Measurements from ENCODE around the gene NALCN. TPM values are rescaled to one million over a fixed set of nuclear protein-coding genes. Genes with fewer than 3 reads are reported as not detected.

Gene NALCN
- total RNA-seq, 3 donors from 2014 or later (not counting 1 experiment from before 2014, with no cell fraction given), result not detected

DNA sequence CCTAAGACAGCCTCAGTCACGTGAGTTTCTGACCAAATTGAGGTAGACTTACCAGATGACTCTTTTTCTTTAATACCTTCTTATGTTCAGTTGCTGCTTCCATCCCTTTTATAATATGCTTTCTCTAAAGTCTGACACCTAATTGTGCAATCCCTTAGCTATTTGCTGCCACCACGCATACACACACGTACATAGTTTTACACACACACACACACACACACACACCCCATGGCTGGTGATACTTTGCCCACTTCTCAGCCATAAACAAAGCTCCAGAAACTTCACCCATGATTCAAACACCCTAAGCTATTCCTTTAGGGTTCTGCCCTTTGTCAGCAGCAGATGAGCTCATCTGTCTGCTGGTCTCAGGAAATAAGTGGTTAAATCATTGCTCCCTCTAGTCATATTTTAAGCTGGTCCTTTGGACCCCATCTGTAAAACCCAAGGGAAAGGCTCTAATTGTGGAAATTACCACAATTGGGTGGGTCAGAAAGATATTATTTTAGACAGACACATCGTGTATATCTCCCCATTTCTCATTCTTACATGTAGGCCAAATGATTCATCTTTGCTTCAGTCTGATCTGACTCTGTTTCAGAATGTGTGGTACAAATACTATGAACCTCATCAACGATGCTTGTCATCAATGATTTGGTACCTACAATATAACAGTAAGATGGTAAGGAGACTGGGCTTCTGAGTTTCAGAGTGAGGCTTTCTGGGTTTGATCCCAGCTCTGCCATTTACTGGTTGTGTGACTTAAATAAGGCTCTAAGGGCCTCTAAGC is 69.2 kb downstream of the NALCN start:
- DNase-seq, result no peak
- Histone ChIP-seq H3K4me3 (ENCODE audit: low read length) (no peak overlapping the region), H3K36me3 (ENCODE audit: control insufficient read depth, insufficient read depth, low read length) (no peaks in the 10 kb centered on the region), H3K9me3 (ENCODE audit: control insufficient read depth, insufficient read depth, low read length) (no peaks in the 10 kb centered on the region), H3K27ac (ENCODE audit: low read length) (no peak overlapping the region), H3K27me3 (ENCODE audit: control insufficient read depth, insufficient read depth, low read length) (no peaks in the 10 kb centered on the region), H3K4me1 (ENCODE audit: control insufficient read depth, insufficient read depth, low read length) (no peaks in the 10 kb centered on the region)
- ATAC-seq, result no peak
- H3K4me3 Mint-ChIP-seq, result no peak overlapping the region
- no peaks in the 10 kb centered on the region for H3K36me3 Mint-ChIP-seq
- H3K9me3 Mint-ChIP-seq, result peaks cover 7 to 8% of the 10 kb centered on the region in 2 donors
- intact Hi-C loops (cut with micrococcal nuclease), result no loop called here
- 79% methylated on average over 5 of the region's 5 CpGs for WGBS (ENCODE audit: insufficient coverage)
- no peaks in the 10 kb centered on the region for H3K4me1 Mint-ChIP-seq
- TF ChIP-seq, protein P1, sequence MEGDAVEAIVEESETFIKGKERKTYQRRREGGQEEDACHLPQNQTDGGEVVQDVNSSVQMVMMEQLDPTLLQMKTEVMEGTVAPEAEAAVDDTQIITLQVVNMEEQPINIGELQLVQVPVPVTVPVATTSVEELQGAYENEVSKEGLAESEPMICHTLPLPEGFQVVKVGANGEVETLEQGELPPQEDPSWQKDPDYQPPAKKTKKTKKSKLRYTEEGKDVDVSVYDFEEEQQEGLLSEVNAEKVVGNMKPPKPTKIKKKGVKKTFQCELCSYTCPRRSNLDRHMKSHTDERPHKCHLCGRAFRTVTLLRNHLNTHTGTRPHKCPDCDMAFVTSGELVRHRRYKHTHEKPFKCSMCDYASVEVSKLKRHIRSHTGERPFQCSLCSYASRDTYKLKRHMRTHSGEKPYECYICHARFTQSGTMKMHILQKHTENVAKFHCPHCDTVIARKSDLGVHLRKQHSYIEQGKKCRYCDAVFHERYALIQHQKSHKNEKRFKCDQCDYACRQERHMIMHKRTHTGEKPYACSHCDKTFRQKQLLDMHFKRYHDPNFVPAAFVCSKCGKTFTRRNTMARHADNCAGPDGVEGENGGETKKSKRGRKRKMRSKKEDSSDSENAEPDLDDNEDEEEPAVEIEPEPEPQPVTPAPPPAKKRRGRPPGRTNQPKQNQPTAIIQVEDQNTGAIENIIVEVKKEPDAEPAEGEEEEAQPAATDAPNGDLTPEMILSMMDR (IDR thresholded peaks at IDR 0.05), result no peak
- H3K27me3 Mint-ChIP-seq (ENCODE audit: low read depth in 2 of 2), result no peaks in the 10 kb centered on the region
- no peak overlapping the region for H3K27ac Mint-ChIP-seq

DNA sequence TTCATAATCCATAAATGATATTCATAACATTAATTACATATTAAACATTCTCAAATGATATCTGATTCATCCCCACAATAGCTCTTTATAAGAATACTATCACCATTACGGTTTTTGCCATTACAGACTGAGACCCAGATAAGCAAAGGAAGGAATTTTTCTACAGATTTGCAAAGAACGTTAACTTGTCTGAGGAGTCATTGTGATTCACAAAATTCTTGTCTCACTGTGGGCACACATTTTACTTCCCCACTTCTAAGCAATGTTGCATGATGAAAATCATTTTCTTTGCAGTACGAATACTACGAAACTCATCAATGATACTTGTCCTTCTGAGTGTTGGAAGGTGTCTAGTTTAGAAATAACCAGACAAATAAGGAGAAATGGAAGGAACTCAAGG is 70.1 kb downstream of the NALCN start:
- no peak overlapping the region for H3K27ac Mint-ChIP-seq
- Histone ChIP-seq H3K4me3 (ENCODE audit: low read length) (no peak overlapping the region), H3K9me3 (ENCODE audit: control insufficient read depth, insufficient read depth, low read length) (no peaks in the 10 kb centered on the region), H3K27ac (ENCODE audit: low read length) (no peak overlapping the region), H3K4me1 (ENCODE audit: control insufficient read depth, insufficient read depth, low read length) (no peaks in the 10 kb centered on the region), H3K27me3 (ENCODE audit: control insufficient read depth, insufficient read depth, low read length) (no peaks in the 10 kb centered on the region), H3K36me3 (ENCODE audit: control insufficient read depth, insufficient read depth, low read length) (no peaks in the 10 kb centered on the region)
- no peaks in the 10 kb centered on the region for H3K4me1 Mint-ChIP-seq
- DNase-seq (no peak), ATAC-seq (no peak)
- no peaks in the 10 kb centered on the region for H3K27me3 Mint-ChIP-seq (ENCODE audit: low read depth in 2 of 2)
- H3K36me3 Mint-ChIP-seq, result no peaks in the 10 kb centered on the region
- intact Hi-C loops (cut with micrococcal nuclease), result no loop called here
- peaks cover 6% of the 10 kb centered on the region in 2 donors for H3K9me3 Mint-ChIP-seq
- H3K4me3 Mint-ChIP-seq, result no peak overlapping the region
- 90% methylated on average over 4 of the region's 4 CpGs for WGBS (ENCODE audit: insufficient coverage)
- TF ChIP-seq, protein P1 (IDR thresholded peaks at IDR 0.05), result no peak

DNA sequence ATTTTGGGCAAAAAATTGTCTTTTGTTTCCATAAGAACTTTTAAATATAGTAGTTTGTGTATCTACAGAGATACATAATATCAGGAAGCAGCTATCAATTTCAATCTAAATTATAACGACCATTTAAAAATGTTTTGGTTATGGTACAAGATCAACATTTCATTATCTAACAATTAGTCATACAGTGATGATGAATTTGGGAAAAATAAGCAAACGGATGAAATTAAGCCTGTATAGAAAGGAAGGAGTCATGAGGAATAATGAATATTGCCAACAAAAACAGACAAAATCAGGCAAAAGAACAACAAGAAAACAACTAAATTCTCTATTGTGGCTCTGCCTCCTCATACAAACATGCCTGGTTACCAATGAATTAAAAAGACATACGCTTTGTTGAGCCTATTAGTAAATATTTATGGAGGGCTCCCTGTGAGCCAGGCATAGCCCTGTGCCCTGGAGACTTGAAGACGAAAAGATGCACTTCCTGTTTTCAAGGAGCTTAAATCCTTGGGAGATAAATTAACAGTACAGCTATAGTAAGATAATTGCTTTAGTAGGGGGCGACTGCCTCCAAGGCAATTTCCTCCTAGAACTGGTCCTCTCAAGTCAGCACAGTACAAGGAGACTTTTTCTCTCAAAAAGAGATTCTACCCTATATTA is 73.0 kb downstream of the NALCN start:
- peaks cover 4% of the 10 kb centered on the region for H3K36me3 Mint-ChIP-seq

More for the DNA sequence above, 73.0 kb downstream of the NALCN start:
- no peak overlapping the region for H3K4me3 ChIP-seq (ENCODE audit: low read length)
- Mint-ChIP-seq H3K4me3 (no peak overlapping the region), H3K9me3 (peaks cover 6 to 9% of the 10 kb centered on the region in 2 donors), H3K27ac (no peak overlapping the region), H3K27me3 (ENCODE audit: low read depth in 2 of 2) (no peaks in the 10 kb centered on the region), H3K4me1 (no peaks in the 10 kb centered on the region)
- no peaks in the 10 kb centered on the region for H3K36me3 ChIP-seq (ENCODE audit: control insufficient read depth, insufficient read depth, low read length)
- H3K9me3 ChIP-seq (ENCODE audit: control insufficient read depth, insufficient read depth, low read length), result no peaks in the 10 kb centered on the region
- H3K4me1 ChIP-seq (ENCODE audit: control insufficient read depth, insufficient read depth, low read length), result no peaks in the 10 kb centered on the region
- no peaks in the 10 kb centered on the region for H3K27me3 ChIP-seq (ENCODE audit: control insufficient read depth, insufficient read depth, low read length)
- H3K27ac ChIP-seq (ENCODE audit: low read length), result no peak overlapping the region
- intact Hi-C loops (cut with micrococcal nuclease), result no loop called here
- TF ChIP-seq, protein P1 (IDR thresholded peaks at IDR 0.05), result no peak
- ATAC-seq (no peak), DNase-seq (no peak)
- WGBS (ENCODE audit: insufficient coverage), result 38% methylated on average over 2 of the region's 5 CpGs

Measured in natural killer cell (primary cell).